Epithelial cell of esophagus (primary cell): ENCODE results near the gene JDP2.

Experiments used
- DNase-seq: peaks from one replicate; pipeline ENCODE4 v3.0.0; 2010; ENCODE audit warnings: low read depth
- H3K4me3 ChIP-seq: 2 replicates; pipeline ENCODE4 v1.5.1; 2011; ENCODE audit warnings: mild to moderate bottlenecking, low read length, control low read depth
- TF ChIP-seq, protein P1 (sequence below): IDR thresholded peaks from 2 replicates; pipeline ENCODE4 v1.5.1; 2011; ENCODE audit warnings: low read depth, mild to moderate bottlenecking, low read length, control low read depth, inconsistent platforms; ENCODE audit not compliant: insufficient read depth; ENCODE audit errors: missing control alignments

Gene JDP2

DNA sequence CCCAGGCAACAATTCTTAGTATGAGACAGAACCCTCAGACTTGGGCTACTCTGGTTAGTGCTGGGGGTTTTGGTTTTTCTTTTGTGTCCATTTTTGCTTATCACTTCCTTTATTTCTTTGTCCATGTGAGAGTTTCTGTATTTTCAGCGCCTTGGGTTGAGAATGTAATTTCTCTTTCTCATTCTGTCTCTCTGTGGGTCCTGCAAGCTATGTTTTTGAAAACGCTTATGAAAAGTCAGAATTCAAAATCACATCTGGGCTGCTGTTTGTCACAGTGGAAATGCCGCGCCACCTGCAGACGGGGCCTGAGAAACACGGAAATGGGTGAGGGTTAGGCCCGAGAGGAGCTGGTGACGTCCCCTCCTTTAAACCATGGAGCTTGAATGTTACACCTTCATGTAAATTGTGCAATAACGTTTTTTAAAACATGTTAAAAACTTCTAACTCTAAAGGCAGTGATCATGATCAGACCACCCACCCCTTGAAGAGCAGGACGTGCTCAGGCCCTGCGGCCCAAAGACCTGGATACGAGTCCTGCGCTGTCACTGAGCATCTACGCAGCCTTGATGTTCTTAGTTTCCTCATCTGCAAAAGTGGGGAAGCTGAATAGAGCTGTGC is 26.1 kb downstream of the JDP2 start:
- DNase-seq = no peak
- no peak overlapping the region for H3K4me3 ChIP-seq
- TF ChIP-seq, protein P1, sequence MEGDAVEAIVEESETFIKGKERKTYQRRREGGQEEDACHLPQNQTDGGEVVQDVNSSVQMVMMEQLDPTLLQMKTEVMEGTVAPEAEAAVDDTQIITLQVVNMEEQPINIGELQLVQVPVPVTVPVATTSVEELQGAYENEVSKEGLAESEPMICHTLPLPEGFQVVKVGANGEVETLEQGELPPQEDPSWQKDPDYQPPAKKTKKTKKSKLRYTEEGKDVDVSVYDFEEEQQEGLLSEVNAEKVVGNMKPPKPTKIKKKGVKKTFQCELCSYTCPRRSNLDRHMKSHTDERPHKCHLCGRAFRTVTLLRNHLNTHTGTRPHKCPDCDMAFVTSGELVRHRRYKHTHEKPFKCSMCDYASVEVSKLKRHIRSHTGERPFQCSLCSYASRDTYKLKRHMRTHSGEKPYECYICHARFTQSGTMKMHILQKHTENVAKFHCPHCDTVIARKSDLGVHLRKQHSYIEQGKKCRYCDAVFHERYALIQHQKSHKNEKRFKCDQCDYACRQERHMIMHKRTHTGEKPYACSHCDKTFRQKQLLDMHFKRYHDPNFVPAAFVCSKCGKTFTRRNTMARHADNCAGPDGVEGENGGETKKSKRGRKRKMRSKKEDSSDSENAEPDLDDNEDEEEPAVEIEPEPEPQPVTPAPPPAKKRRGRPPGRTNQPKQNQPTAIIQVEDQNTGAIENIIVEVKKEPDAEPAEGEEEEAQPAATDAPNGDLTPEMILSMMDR = no peak

DNA sequence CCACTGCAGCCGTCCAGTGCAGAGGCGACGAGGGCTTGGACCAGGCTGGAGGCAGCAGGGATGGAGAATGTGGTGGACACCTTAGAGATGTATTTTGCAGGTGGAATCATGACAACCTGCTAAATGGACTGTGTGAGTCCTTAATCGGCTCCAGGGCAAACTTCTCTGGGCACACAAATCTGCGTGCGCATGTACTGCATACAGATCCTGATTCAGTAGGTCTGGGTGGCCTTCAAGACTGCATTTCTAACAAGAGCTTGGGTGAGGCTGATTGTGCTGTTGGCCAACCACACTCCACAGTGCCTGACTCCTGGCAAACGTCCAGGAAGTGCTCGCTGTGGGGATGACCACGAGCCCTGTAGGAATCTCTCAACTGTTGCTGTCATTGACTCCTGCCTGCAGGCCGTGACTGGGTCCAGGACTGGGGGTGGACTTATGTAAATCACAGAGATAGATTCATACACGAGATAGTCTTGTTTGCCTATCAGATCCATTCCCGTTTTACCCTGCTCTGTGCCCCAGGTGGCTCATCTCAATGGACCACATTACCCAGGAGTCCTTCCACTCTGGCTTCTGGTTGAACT is 27.2 kb downstream of the JDP2 start:
- TF ChIP-seq, protein P1 = no peak
- no peak overlapping the region for H3K4me3 ChIP-seq

DNA sequence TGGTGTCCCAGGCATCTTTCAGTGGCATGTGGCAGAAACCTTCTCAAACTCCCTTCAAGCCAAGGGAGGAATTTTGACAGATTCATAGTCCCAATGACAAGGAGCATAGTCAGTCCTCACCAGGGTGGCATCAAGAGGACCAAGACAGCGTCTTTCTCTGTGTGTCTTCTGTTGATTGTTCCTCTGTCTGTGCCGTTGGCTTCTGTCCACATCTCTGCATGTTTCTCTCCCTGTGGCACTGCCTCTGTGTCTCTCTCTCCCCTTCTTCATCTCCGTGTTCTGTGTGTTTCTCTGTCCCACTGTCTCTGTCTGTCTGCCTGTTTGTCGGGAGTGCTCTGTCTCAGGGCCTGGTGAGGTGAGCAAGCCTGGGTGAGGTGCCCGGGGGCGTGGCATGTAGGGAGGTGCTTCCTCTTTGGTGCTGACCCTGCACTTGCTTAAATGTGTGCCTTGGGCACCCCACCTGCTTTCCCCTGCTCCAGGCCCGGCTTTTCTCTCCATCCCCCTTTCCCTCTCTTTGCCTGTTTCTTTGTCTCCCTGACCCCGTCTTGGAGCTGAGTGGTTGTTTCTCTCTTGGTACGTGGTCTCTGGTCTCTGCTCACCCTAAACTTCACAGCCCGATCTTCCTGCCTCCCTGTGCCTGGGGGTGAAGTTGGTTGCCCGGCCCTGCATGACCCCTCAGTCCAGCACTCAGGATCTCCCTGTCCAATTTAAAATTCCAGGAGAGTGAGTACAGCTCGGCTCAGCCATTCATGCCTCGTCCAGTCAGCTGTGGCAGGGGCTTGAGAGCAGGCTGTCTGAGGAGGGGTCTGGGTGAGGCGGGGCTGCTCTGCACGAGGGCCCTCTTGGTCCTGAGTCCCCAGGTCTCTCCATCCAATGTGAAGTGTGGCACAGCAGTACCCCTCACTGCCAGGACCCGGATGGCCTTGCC is 28.5 kb downstream of the JDP2 start:
- DNase-seq = peak; percentile 25
- TF ChIP-seq, protein P1 = no peak

More for the DNA sequence above, 27.2 kb downstream of the JDP2 start:
- peak; percentile 45 for DNase-seq

DNA sequence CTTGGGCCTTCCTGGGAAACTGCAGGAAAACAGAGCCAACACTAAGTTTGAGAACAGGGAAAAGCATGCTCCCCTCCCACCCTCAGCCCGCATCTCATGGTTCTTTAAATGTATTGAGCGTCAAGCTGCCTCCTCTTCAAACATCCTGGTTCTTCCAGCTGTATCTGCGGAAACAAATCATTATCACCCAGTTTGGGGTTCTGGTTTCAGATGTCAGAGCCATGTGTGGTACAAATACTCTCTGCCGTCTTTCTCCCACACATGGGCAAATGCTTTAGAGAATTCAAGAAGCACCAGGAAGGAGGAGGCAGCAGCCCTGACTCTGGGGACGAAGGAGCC is 29.1 kb downstream of the JDP2 start:
- DNase-seq = no peak
- H3K4me3 ChIP-seq = no peak overlapping the region
- TF ChIP-seq, protein P1 = no peak

More for the DNA sequence above, 28.5 kb downstream of the JDP2 start:
- no peak overlapping the region for H3K4me3 ChIP-seq

DNA sequence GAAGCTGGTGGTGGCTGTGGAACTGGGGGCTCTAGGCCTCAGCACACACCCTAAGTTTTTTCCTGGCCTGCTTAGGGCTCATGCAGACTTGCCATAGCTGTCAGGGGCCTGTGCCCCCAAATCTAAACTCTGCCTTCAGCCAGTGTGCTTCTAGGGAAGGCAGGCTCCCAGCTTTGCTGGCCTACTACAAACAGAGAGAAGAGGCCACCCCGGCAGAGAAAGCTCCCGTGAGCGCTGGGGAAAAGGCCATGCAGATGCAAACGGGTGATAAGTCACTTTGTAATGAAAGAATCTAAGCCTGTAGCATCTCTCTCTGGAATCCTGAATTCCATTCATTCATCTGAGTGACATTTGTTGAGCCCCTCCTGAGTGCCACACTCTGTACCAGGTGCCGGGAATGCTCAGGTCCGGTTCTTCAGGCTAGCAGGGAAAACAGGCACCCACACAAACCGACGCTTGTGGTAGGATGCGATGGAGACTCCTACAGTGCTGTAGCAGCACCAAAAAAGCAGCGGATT is 29.9 kb downstream of the JDP2 start:
- no peak for DNase-seq
- no peak overlapping the region for H3K4me3 ChIP-seq
- TF ChIP-seq, protein P1 = no peak

DNA sequence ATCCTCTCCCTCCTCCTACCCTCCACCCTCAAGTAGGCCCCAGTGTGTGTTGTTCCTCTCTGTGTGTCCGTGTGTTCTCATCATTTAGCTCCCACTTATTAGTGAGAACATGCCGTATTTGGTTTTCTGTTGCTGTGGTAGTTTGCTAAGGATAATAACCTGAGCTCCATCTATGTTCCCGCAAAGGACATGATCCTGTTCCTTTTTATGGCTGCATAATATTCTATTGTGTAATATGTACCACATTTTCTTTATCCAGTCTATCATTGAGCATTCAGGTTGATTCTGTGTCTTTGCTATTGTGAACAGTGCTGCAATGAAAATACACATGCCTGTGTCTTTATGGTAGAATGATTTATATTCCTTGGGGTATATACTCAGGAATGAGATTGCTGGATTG is 30.5 kb downstream of the JDP2 start:
- H3K4me3 ChIP-seq = no peak overlapping the region
- TF ChIP-seq, protein P1 = no peak
- no peak for DNase-seq
